ENCODE data around the gene QTRT2. TPM values are rescaled to one million over a fixed set of nuclear protein-coding genes. Genes with fewer than 3 reads are reported as not detected.

The QTRT2 gene
- total and polyA plus RNA-seq, 7 donors, result 3.4 to 10.8 (median 8.2) TPM

Other genes with a start within 250 kb of the QTRT2 start
- under 1 TPM; 0.53 to 0.81 (median 0.65) TPM for gene GRAMD1C, start 217.9 kb upstream of the QTRT2 start, total RNA-seq
- under 1 TPM; 0.20 to 0.39 (median 0.36) TPM for gene GRAMD1C, start 217.9 kb upstream of the QTRT2 start, polyA plus RNA-seq
- gene ZDHHC23, start 108.7 kb upstream of the QTRT2 start, total RNA-seq, result 1 to 10 TPM in 3 of 4 donors, under 1 TPM in 1; 0.99 to 3.4 (median 1.9) TPM
- 1 to 10 TPM; 1.1 to 3.9 (median 2.2) TPM for gene ZDHHC23, start 108.7 kb upstream of the QTRT2 start, polyA plus RNA-seq
- gene CCDC191, start 211 bp upstream of the QTRT2 start, total RNA-seq, result 1 to 10 TPM in 1 of 4 donors, under 1 TPM in 3; 0.54 to 1.2 (median 0.78) TPM
- under 1 TPM; 0.34 to 0.96 (median 0.65) TPM for gene CCDC191, start 211 bp upstream of the QTRT2 start, polyA plus RNA-seq
- not detected for gene DRD3, start 122.3 kb downstream of the QTRT2 start, total RNA-seq
- gene DRD3, start 122.3 kb downstream of the QTRT2 start, polyA plus RNA-seq, result not detected
- not detected for gene ZNF80, start 180.8 kb downstream of the QTRT2 start, total RNA-seq
- not detected for gene ZNF80, start 180.8 kb downstream of the QTRT2 start, polyA plus RNA-seq
- under 1 TPM in 3 of 4 donors, not detected in 1; 0.07 to 0.46 (median 0.13) TPM for gene TIGIT, start 237.3 kb downstream of the QTRT2 start, total RNA-seq
- gene TIGIT, start 237.3 kb downstream of the QTRT2 start, polyA plus RNA-seq, result under 1 TPM in 2 of 3 donors, not detected in 1; 0.03 to 0.06 TPM

Data from psoas muscle (tissue), 7 donors.